HG03139 (cell line): ENCODE measurements around the gene SYT6.

ENCODE experiments used
- ATAC-seq: cut with Tn5 transposase; IDR thresholded peaks from one replicate; pipeline ENCODE4 v1.9.1; 2021; ENCODE audit not compliant: unreplicated experiment

Gene SYT6

DNA sequence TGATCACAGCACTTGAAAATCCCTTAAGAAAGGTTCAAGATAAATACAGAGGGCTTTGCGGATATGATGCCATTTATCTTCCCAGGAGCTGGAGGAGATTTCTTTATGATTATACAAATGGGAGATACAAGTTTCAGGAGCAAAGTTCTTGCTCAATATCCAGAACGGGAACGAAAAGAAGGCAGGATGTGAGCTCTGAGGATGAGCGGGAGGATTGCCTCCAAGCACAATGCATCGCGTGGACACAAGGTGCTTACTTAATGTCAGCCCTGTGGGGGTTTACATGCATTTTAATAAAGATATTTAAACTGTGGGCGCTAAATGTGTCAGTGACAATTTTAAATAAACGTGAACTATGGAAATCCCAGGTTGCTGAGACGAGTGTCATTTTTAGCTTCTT, 59.0 kb downstream of the SYT6 start:
- no peak for ATAC-seq

DNA sequence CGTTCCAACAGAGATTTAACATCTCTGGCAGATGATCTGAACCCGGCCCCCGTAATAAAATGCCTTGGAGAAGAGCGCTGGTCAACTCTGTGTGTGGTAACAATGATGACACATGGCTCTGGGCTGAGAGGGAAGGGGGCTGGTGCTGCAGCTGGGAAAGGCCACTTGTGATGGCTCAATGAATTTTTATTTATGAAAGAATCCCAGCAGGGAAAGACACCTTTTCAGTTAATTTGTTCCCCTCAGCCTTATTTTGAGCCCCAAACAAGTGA, 59.4 kb downstream of the SYT6 start:
- ATAC-seq: no peak

DNA sequence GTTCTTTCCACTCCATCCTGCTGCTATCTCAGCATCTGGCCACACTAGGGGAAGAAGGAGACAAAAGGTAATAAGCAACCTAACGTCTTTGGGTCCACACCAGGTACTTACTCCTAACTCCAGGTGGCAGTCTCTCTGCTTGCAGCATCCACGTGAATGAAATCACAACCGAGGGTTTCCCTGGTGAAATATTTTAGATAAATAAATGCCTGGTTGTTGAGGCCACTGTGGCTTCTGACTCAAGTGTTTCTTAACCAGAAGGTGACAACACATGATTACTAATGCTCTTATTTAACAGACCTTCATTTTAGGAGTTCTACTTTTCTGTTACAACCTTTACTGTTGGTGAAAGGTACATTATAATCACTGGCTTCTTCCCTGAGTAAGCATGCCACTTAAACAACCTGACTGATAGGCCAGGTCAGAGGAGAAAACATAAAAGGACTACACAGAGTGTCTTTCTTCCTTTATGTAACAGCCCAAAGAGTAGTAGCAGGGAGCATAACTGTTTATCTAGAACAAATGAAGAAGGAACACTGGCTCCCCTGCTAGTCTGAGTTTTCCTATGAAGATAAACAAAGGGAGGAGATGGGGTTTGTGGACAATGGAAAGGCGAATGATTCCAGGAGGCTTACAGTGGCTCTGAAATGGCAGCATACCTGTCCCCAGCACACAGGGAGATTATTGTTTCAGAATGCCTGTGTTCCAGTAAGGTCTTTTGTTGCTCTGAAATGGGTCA, 59.9 kb downstream of the SYT6 start:
- no peak for ATAC-seq

DNA sequence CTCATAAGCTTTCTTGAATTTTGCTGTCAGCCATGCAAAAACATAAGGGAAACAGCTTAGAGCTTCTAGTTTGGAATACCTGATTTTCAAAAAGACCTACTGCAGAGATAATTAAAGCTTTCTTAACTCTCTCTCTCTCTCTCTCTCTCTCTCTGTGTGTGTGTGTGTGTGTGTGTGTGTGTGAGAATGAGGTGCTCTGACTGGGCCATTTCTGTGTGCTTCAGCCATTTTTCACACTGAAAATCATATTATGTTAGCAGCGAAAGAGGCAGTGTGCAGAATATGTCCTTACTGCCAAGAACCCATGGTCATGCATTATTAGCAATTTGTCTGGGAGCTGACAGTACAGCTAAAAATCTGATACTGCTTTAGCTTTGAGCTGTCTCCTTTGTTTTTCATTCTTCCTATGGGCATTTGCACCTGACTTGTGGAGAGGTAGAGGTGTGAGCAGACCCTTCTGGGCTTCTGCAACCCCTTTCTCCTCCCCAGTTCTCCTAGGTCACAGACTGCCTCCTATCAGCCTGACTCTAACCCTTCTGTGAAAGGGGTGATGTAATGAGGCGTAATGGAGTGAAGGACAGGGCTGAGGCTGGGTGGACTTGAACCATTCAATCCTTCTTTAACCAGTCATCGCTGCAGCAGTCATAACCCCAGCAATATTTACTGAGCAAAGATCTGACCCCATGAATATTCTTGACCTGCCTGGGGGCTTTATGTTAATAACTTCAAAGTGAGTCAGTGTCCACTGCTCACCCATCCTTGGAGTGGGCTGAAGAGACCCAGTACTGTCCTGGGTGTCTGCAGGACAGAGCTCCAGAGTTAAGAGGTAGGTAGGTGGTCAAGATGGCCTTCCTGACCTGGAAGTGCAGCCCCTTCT, 61.2 kb downstream of the SYT6 start:
- no peak for ATAC-seq

DNA sequence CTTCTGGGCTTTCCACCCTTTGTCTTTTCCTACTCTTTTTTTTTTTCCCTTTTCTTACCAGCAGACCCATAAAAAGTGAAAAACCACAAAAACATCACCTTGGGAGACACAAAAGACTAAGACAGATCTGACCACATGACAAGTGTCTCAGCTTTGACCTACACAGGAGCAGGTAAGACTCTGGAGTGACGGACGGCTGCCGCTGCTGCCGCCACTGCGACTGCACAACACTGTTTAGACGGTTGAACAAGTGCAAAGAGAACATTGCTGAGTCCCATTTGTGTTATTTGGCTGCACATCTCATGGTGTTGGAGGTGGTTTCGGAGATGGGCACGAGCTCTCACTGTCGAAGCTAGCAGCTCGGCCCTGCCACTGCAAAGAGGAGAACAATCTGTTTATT, 62.0 kb downstream of the SYT6 start:
- ATAC-seq: no peak

DNA sequence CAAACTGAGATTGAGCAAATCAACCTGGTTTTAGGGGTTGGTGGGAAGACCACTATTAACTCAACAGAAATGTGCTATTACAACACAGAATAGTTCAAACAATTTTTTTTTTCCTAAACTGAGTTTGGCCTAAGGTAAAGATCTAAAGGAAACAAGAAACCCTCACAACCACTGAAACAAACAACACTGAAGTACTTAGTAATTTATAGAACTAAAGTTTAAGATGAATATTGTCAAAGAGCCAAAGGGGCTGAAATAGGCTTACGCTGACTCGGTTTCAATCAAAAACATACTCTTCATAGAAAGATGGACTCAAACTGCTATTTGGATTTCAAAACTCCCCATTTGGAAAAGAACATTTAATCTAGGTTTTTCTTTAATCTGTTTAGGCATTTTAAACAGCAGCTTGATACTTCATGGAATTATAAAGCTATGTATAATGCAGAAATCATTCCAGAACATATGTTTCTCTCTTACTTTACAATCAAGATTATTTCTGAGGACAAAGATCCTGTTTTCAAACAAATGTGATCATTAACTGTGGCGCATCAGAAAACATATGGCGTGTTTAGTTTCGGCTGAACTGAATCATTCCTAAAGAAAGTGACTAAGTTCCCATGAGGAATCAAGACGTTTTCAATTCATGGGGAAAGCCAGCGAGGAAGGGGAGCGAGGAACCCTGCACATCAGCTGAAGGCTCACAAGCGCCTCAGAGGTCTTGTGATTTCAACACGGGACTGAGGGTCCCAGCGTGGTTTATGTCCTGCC, 62.7 kb downstream of the SYT6 start:
- no peak for ATAC-seq

DNA sequence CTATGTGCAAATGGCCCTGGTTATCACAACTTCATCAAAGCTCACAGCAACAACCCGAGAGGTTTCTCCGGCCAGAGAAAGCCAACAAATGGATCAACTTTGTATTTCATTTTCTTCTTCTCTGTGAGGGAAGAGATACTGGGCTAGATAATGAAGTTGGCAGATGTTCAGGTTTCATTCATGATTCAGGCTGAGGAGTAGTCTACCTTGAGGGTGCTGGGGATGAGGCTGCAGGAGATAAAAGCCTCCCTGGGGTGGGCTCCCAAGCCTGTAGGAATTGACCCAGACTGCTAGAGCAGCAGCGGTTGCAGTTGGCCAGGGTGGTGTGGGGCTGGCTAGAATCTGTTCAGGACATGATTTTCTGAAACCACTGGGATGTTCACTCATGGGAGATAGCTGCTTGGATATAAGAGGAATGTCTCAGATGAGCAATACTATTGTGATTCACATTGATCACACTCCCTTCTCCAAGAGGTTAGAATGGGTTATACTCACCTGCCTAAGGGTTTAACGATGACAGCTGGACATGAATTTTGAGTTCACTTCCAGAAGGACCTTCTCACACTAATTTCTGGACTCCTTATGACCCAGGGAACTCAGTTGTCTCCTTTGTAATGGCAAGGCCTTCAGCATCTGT, 64.0 kb downstream of the SYT6 start:
- no peak for ATAC-seq

DNA sequence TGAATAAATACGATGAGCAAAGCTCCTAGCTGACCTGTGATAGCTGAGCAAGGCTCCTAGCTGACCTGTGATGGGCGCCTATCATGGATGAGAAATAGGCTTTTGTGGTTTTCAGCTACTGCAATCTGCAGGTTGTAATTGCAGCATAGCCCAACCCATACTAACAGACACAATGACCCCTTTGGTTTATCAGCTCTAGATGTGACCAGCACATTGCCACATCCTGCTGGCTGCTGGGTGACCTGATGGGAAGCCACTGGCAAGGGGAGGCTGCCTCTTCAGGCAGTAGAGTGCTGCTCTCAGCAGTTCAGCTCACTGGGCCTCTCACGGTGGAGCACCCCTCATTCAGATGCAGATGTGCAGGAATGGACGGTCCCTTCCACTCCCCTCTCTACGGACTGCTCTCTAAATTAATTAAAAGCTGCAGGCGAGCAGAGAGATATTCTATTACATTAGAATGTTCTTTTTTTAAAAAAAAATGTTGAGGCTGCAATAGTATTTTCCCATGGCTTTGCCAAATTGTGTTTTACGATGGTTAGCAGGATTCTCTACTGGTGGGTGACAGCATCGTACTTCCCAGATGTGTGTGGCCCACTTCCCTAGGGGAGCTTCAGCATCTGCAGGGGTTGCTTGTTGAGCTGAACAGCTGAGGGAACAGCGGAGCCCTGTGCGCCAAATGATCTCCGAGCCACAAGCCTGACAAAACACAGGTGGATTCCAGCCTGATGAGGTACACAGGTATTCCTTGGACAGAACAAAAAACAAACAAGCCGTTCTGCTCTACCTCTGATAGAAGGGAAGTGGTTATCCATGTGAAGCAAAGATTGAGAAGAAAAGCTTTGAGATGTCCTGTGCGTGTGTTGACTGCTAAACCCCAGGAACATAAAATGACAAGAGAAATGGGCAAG, 65.0 kb downstream of the SYT6 start:
- no peak for ATAC-seq

DNA sequence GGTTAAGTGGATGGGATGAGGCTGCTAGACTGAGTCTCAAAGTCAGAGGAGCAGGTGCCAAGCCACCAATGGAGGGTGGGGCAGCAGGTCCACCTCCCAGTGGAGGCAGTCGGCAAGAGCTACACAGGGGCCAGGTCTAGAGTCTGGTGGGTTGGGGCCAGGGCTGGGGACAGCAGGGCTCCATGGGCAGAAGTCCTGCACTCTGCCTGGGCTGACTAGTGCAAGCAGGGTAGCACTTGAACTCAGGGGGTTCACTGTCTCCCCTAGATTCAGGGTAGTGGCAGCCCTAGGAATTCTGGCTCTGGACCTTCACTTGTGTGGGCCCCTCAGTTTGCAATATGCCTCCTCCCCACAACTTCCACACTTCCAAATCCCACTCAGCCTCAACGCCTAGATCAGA, 66.2 kb downstream of the SYT6 start:
- no peak for ATAC-seq

DNA sequence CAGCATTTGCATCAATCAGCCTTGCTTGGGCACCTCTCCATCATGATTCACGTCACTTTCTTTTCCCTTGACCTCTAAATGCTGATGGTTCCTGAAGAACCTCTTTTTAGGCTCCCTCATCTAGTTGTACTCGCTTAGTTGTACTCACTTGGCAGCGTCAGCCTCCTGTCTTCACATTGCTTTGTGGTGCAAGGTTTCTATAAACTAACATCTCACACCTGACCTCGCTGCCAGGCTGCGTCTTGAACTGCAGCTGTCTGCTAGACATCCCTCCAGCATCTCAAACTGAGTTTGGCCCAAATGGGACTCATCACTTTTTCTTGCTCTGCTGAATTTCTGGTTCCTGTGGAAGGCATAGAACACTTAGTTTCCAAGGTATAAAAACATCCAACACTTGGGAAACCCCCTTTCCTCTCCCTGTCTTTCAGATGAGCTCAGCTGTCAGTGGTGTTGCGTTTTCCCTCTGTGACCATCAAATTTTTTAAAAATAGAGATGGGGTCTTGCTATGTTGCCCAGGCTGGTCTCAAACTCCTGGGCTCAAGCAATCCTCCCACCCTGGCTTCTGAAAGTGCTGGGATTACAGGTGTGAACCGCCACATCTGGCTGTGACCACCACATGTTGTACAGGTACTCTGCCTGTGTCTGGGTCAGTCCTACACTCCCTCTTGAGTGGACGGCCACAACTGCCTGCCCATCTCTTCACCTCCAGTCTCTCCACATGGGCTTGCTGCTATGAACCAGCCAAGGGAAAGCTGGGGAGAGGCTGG, 66.9 kb downstream of the SYT6 start:
- ATAC-seq: no peak

DNA sequence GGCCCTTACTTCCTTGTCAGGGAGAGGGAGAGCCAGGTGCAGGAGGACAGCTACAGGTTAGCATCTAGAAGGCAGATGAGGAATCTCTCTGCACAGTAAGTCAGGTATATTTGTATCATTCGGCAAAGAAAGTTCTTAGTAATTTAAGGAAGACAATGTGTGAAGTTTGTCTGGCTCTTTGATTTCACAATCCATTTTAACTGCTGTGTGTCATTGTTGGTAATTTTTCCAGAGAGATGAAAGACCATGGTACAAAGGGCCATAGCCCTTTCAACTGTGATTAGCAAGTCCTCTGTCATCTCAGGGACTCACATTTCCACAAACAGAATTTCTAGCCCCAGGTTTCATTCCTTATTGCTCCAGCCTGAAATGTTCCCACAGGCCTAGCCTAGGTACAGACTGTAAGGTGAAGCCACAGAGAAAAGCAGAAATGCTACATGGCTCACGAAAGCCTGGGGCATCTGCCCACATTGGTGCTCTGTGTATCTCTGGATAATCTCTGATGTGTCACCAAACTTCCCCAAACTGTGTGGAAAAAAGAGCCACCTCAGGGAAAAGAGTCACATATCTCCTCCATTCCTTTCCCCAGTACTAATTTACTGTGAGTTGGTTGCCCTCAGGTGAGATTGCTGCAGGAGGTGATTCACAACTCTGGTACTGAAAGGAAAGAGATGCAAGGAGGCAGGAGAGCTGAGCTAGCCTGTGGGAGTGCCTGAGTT, 70.6 kb downstream of the SYT6 start:
- ATAC-seq: no peak

DNA sequence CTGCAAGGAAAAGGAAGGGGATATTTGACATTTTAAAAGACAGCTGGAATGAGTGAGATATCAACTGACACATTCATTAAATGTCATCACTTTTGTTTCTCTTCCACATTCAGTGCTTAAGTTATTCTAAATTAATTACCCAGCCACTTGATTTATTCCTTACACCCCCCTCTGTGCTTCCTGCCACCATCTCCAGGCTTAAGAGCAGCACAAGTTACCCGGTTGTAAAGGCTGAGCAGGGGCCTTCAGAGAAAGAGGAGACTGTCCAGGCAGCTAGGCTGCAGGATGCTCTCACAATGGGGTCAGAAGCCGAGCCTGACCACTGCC, 71.4 kb downstream of the SYT6 start:
- ATAC-seq: no peak

DNA sequence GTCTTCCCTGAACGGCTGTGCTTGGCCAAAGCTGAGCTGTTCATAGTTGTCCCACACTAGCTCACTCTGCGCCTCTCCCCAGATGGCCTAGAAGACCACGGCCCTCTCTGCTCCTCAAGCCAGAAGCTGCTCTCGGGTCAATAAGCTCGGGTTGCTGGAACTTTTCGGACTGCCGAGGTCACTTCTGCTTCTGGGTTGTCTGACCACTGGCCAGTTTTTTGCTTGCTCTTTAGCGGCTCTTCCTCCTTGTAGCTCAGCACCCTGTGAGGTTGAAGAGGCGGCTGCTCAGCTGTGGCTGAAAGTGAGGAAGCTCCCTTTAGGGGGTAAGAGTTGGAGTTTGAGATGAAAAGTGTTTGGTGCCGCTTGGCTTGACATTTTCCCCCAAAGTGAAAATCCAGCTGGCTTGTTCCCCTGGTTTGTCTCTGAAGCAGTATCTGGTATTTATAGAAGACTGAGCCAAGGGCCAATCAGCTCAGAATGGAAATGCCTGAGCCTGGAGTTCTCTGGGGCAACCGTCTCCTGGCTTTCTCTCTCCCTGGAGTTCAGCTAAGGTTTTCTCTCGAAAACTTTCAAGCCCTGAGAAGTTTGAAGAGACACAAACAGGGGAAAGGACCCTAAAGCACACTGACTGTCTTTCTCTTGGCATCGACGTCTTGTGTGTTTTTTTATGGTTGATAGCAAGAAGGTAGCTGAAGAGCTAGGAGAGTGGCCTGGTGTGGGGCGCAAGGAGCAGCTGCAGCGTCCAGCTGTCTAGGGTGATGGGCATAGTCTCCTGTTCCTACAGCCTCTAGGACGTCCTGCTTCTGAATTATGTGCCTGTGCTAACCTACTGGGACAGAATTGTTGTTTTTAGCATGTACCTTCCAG, 72.0 kb downstream of the SYT6 start:
- no peak for ATAC-seq

DNA sequence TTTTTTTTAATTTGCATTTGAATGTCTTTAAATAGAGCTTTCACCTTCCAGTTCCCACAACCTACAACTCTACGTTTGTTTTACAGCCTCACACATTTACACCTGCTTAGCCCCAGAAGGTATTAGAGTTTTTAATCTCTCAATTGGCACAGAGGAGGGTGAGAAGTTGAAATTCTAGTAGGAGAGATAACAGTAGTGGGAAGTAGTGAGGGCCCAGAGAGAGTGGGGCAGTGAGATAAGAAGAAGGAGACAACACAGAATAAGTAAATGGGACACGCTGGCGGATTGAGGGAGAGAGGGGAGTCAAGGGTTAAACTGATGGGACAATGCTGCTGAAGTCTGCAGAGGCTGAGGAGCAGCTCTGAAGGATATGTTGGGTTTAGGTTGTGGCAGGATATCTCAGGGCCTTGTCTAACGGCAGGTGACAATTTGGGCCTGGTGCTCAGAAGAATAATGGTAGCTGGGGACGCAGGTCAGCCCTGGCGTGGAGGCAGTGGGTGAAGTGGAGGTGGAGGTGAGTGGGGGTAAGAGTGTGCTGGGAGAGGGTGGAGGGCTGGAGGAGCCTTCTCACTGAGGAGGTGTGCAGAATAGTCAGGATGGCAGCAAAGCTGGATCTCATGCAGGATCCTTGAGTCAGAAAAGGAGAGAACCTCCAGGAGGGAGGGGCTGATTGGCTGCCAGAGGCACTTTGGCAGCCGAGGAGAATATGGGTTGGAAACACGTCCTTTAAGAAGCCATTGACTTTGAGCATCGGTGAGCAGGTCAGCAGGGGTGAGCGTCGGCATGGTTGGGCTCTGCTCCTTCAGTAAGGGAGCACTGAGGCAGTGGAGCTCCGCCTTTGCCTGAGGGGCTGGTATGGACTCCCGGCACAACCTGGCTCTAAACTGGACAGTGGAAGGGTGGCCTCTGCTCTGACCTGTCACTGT, 72.9 kb downstream of the SYT6 start:
- no peak for ATAC-seq

DNA sequence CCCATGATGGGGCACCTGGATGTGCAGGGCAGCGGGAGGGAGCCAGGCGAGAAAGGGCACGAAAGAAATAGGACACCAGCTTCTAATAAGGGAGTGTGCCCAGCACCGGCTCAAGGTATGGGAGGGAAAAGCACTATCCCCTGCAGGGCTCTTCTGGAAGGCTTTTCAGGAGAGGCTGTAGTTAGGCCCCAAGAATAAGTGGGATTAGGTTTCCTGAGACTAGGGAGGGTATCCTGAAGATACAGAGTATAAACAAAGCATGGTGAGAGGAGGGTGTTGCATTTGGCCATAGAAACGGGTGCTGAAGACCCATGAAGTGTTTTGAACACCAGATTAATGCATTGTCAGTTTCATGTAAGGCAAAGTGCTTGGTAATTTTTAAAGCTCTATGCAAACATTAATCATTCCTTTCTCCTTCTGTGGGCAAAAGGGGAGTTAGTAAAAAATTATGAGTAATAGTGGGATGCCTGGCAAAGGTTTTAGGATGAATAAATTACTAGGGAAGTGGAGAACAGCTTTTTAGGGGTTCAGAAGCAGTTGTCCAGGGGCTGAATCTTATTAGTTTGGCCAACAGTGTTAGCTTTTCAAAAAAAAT, 74.0 kb downstream of the SYT6 start:
- no peak for ATAC-seq

DNA sequence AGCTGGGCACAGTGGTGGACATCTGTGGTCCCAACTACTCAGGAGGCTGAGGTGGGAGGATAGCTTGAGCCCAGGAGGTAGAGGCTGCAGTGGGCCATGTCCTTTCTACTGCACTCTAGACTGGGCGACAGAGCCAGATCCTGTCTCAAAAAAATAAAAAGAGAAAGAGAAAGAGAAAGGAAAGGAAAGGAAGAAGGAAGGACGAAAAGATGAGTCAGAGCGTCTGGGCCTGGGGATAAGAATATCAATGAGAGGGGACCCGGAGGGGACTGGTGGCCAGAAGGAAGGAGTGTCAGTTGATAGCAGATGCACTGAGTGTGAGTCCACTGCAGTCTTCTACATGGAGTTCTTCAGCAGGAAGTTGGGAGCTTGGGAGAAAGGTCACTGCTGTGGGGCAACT, 75.6 kb downstream of the SYT6 start:
- ATAC-seq: no peak

DNA sequence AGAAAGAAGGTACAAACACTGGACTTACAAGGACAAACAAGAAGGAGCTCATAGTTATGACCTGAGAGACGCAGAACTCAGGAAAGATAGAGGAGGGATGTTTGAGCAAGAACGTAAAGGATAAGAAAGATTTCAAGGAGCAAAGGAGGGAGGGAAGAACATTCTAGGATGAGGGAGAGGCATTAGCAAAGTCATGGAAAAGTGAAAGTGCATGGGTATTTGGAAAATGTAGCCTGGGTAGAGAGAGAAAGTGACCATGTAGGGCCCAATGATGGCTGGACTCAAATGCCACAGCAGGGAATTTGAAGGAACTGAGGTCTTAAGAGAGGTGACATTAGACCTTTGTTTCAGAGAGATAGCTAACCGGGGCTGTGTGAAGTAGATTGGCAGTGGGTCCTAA, 76.5 kb downstream of the SYT6 start:
- no peak for ATAC-seq
